GM19025 (cell line): ENCODE data around the gene TLCD5.

ENCODE experiments used
- ATAC-seq: cut with Tn5 transposase; IDR thresholded peaks from one replicate; pipeline ENCODE4 v1.9.1; 2021; ENCODE audit warnings: mild to moderate bottlenecking, low read depth, moderate library complexity; ENCODE audit not compliant: unreplicated experiment

The TLCD5 gene

GRCh38 chr11:120324932-120325810 is at the start of gene TLCD5:
TSS of gene TLCD5 (plus strand) at chr11:120325299. CDS start at chr11:120327442, 2,143 bp downstream.
- ATAC-seq = no peak

- no peak for ATAC-seq
These were observed 45.6 kb upstream of the TLCD5 start for GRCh38 chr11:120279502-120279901.

GRCh38 chr11:120280600-120281051 is 44.5 kb upstream of the TLCD5 start:
- no peak for ATAC-seq

- ATAC-seq = no peak
These were observed 43.8 kb upstream of the TLCD5 start for GRCh38 chr11:120281143-120281795.

- ATAC-seq = no peak
These were observed 42.0 kb upstream of the TLCD5 start for GRCh38 chr11:120283124-120283523.

GRCh38 chr11:120284272-120284671 is 40.8 kb upstream of the TLCD5 start:
- no peak for ATAC-seq

GRCh38 chr11:120285256-120285655 is 39.8 kb upstream of the TLCD5 start:
- no peak for ATAC-seq

- no peak for ATAC-seq
These were observed 37.1 kb upstream of the TLCD5 start for GRCh38 chr11:120288021-120288420.

- ATAC-seq = no peak
These were observed 35.7 kb upstream of the TLCD5 start for GRCh38 chr11:120289426-120289825.

GRCh38 chr11:120290956-120291355 is 34.1 kb upstream of the TLCD5 start:
- no peak for ATAC-seq

- no peak for ATAC-seq
These were observed 31.9 kb upstream of the TLCD5 start for GRCh38 chr11:120293038-120293800.

- no peak for ATAC-seq
These were observed 31.0 kb upstream of the TLCD5 start for GRCh38 chr11:120294096-120294495.

- ATAC-seq = no peak
These were observed 30.0 kb upstream of the TLCD5 start for GRCh38 chr11:120295099-120295498.

- no peak for ATAC-seq
These were observed 28.5 kb upstream of the TLCD5 start for GRCh38 chr11:120296554-120296953.

- ATAC-seq = no peak
These were observed 26.6 kb upstream of the TLCD5 start for GRCh38 chr11:120298461-120298860.

GRCh38 chr11:120302001-120302805 is 22.9 kb upstream of the TLCD5 start:
- ATAC-seq = no peak

- peak; percentile 57 for ATAC-seq
These were observed 22.0 kb upstream of the TLCD5 start for GRCh38 chr11:120303004-120303637.

- no peak for ATAC-seq
These were observed 20.6 kb upstream of the TLCD5 start for GRCh38 chr11:120304526-120304925.

- ATAC-seq = no peak
These were observed 19.8 kb upstream of the TLCD5 start for GRCh38 chr11:120305286-120305685.
